Choroid plexus epithelial cell (primary cell): ENCODE measurements around the gene MEIS2.
A peak's percentile ranks its signal among the peaks of the same experiment; 100 is the strongest.

Experiments used
- DNase-seq: peaks from one replicate; pipeline ENCODE4 v3.0.0-alpha.2; 2010; ENCODE audit warnings: low read depth
- H3K4me3 ChIP-seq: 2 replicates; pipeline ENCODE4 v1.5.1; 2011; ENCODE audit warnings: low read depth, mild to moderate bottlenecking, control low read depth, low read length, moderate library complexity
- CTCF ChIP-seq: conservative IDR thresholded peaks from 2 replicates; pipeline ENCODE4 v1.5.1; 2011; ENCODE audit warnings: low read depth, mild to moderate bottlenecking, control low read depth, inconsistent platforms, low read length, moderate library complexity

Gene MEIS2

GRCh38 chr15:36960179-36960946 lies 140.0 kb downstream of the MEIS2 start:
- no peak for TF ChIP-seq CTCF
- no peak for DNase-seq
- peak overlapping the region; percentile 20 for H3K4me3 ChIP-seq

- DNase-seq = no peak
- no peak for TF ChIP-seq CTCF
These were observed 140.6 kb downstream of the MEIS2 start for GRCh38 chr15:36959746-36960145.

GRCh38 chr15:36958606-36959005 lies 141.7 kb downstream of the MEIS2 start:
- DNase-seq = no peak
- TF ChIP-seq CTCF = no peak
- no peak overlapping the region for H3K4me3 ChIP-seq

More at GRCh38 chr15:36959746-36960145, 140.6 kb downstream of the MEIS2 start:
- H3K4me3 ChIP-seq = no peak overlapping the region

- TF ChIP-seq CTCF = no peak
- peak; percentile 11 for DNase-seq
- H3K4me3 ChIP-seq = no peak overlapping the region
These were observed 145.9 kb downstream of the MEIS2 start for GRCh38 chr15:36954486-36954885.

GRCh38 chr15:36953346-36953745 lies 147.0 kb downstream of the MEIS2 start:
- TF ChIP-seq CTCF = no peak
- peak; percentile 26 for DNase-seq
- H3K4me3 ChIP-seq = no peak overlapping the region

- no peak for TF ChIP-seq CTCF
- H3K4me3 ChIP-seq = no peak overlapping the region
- DNase-seq = peak; percentile 57
These were observed 148.6 kb downstream of the MEIS2 start for GRCh38 chr15:36951731-36952247.

GRCh38 chr15:36950371-36950770 lies 150.0 kb downstream of the MEIS2 start:
- no peak overlapping the region for H3K4me3 ChIP-seq
- TF ChIP-seq CTCF = no peak
- DNase-seq = no peak
